Stimulated activated CD4-positive, alpha-beta T cell treated with anti-CD3 and anti-CD28 coated beads, Interleukin-1b, Interleukin-23, amount 100 ng/mL, for 4 hours (primary cell): ENCODE results near the gene ADRA1B.
A peak's percentile ranks its signal among the peaks of the same experiment; 100 is the strongest.

Source experiments
- DNase-seq, 2 donors: peaks; one replicate each; pipeline ENCODE4 v3.0.0-alpha.2; 2020; ENCODE audit warnings: low read depth in 2 of 2

Gene ADRA1B

GRCh38 chr5:159928122-159928909, 12.0 kb downstream of the ADRA1B start:
- no peak for DNase-seq

DNA sequence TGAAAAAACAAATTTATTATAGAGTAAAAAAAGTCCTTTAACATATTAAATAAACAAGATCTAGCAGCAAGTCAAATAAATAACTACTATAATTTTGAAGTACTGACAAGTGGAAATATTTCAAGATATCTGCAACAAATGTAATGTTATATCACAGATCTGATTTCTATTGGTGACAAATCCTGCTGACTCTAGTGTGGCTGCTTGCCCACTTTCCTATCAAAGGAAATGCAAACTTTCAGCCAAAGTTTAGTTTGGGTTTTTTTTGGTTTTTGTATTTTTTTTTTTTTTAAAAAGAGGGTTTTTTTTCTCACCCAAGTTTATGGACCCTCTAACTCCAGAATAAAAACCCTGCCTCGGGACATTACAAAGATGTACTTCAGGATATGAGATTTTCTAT, 12.9 kb downstream of the ADRA1B start:
- no peak for DNase-seq

- no peak for DNase-seq
Observed at GRCh38 chr5:159933531-159934485, 17.5 kb downstream of the ADRA1B start.

- DNase-seq: no peak
Observed at GRCh38 chr5:159935946-159936345, 19.7 kb downstream of the ADRA1B start.

- DNase-seq: no peak
Observed at GRCh38 chr5:159936686-159937329, 20.5 kb downstream of the ADRA1B start.

GRCh38 chr5:159937580-159937979, 21.3 kb downstream of the ADRA1B start:
- DNase-seq: no peak

DNA sequence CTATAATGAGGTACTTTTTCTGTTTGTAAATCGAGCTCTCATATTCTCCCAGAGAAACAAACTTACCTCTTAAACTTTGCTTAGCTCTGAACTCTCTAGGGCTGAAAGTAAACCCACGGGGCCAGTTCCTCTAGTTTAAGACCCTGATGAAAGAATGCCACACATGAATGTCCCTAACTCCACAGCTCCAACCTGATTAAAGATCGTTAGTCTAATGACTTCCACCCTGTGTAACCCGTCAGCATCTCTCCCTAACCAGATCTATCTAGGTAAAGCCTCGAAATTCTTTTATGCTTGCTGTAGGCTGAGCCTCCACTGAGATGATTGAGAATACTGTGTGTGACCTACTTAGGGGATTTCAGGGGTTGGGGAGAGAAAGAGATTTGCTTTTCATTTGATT, 27.0 kb downstream of the ADRA1B start:
- no peak for DNase-seq

- DNase-seq: no peak
Observed at GRCh38 chr5:159944056-159944600, 27.8 kb downstream of the ADRA1B start.

- no peak for DNase-seq
Observed at GRCh38 chr5:159945359-159945758, 29.1 kb downstream of the ADRA1B start.

DNA sequence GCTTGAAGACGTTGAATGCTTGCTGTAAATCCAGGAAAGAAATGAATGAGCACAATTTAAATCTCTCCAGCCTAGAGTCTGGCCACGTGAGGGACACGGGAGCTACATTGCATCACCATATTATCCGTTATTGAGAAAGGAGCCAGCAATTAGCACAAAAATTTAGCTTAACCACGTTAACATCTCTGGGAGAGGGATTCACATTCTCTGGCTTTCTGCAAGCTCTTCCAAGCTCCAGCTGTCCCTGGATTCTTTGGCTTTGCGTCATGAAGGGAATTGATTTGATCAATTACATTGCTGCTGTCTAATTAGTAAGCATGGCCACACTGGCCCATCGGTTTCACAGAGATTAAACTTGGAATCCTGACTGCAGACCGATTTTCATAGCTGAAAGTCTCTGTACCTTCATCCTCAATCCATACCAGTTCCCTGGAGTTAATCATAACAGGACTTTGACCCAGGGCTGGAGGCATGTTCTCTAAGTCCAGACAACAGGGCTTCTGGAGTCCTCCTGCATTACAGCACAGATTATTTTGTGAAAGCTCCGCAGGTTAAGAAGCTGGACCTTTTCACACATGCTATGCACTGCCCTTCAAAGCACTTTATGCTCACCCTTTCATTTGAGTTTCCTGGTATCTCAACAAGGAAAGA, 31.6 kb downstream of the ADRA1B start:
- no peak for DNase-seq

DNA sequence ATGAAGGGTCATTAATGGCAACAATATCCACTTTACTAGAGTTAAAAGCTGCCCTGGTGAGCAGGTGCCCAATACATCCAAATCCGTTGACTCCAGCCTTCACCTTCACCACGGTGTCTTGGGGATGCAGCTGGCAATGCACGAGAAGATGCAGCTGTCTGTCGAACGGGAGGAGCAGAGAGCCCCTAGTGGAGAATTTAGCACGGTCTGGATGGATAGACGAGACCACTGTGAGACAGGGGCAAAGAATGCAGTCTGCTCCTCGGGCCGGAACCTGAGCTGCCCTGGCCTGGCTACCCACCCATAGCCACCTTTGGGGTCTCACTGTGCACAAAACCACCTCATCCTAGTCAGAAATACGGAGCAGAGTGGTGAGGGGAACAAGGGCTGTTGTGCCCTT, 35.1 kb downstream of the ADRA1B start:
- DNase-seq: no peak

GRCh38 chr5:159951834-159952233, 35.6 kb downstream of the ADRA1B start:
- no peak for DNase-seq

GRCh38 chr5:159953609-159954008, 37.3 kb downstream of the ADRA1B start:
- DNase-seq: no peak

DNA sequence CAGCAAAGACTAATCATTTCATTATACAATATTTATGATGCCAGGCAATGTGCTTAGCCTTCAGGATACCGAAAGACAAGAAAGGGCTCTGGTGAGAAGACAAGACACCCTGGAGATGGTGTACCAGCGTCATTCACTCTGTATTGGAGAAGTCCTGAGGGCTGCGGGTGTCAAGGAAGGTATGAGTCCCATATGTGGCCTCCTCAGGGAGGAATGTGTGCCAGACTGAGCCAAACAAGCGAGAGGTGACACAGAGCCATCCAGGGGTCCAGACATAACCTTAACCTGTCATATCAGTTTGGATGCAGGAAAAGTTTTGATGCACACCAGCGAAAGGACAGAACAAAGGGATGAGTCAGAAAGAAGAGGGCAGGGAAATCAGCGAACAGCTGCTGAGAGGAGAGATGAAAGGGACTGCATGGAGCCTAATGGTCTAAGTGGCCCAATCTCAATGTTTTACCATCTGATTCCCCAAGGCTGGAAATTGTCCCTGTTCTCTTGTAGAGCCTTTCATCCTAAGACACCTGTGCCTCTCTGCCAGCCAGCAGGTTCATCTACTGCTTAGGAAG, 38.9 kb downstream of the ADRA1B start:
- DNase-seq: no peak

DNA sequence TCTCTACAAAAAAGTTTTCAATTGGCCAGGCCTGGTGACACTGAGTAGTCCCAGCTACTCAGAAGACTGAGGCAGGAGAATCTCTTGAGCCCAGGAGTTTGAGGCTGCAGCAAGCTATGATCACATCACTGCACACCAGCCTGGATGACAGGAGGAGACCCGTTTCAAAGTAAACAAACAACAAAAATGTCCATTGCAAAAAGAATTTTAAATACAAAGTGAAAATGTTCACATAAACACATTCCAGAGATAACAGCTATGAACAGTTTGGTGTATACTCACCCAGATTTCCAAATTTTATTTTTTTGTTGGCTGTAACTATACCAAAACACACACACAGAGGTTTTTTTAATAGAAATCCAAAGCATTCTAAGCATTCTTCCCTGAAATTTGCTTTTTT, 39.8 kb downstream of the ADRA1B start:
- DNase-seq: no peak

- no peak for DNase-seq
Observed at GRCh38 chr5:159961176-159962160, 45.2 kb downstream of the ADRA1B start.

GRCh38 chr5:159962214-159962613, 45.9 kb downstream of the ADRA1B start:
- no peak for DNase-seq

DNA sequence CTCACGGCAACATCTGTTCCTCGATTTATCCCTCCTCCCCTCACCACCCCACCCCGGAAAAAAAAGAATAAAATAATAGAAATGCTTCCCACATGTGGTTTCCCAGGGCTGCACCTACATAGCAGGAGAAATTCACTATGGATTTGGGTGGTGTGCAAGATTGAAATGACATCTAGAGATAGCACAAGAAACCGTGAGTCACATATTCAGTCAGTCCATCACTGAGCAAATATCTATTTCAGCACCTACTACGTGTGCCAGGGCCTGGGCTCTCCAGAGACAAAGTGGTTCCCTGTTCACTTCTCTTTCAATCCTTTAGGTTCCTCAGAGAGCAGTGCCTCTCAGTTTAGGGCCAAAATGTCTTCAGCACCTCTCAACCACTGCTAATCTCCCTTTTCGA, 47.7 kb downstream of the ADRA1B start:
- no peak for DNase-seq

DNA sequence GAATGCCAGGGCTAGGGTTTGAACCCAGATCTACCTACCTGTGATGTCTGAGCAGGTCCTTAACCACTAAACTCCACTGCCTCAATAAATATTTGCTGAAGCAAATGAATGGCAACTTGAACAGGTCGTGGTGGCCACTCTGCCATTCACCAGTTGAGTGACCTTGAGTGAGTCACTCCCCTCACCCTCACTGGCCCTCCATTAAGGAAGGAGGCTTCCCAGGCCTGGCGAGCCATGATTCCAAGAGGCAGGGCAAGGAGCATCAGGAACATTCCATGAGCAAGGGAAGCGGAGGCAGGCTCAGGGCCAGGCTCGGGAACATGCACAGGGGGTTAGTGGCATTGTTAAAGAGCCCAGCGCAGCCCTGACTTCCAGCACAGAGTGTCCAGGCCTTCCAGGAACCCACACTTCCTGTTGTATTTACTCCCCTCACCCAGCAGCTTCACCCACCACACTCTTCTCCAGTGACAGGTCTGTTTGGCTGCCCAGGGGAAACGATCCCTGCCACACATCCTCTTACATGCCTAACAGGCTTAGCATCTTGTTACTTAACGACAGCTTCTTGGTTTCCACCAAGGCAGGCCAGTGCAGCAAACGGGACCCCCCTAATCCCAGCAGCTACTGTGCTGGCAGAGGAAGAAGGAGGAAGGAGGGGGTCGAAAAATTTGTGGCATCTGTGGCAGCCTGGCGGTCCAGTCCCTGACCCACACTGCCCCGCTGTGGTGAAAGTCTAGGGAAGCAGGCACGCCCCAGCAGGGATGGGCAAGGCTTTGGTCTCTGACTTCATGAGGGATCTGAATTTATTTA, 49.0 kb downstream of the ADRA1B start:
- DNase-seq: peak in 1 of 2 donors; percentile 9
